ENCODE data around the gene LYZL1. TPM values are rescaled to one million over a fixed set of nuclear protein-coding genes. Genes with fewer than 3 reads are reported as not detected.
A peak's percentile ranks its signal among the peaks of the same experiment; 100 is the strongest.
"Not testable (repeated sequence)": the region's sequence is repeated elsewhere in the genome, so short reads cannot be mapped to it uniquely, and the experiment has no call there.

The LYZL1 gene
- total and polyA plus RNA-seq, 2 donors (not counting 1 experiment from before 2014, with no cell fraction given) = not detected

GRCh38 chr10:29317423-29318021 is 28.7 kb downstream of the LYZL1 start:
- H2AFZ ChIP-seq (ENCODE audit: insufficient read depth, low read depth, low read length, poor library complexity, severe bottlenecking) = no peak overlapping the region
- no peak for ATAC-seq (ENCODE audit: low read depth)
- no peaks in the 10 kb centered on the region for H3K79me2 ChIP-seq (ENCODE audit: control insufficient read depth, insufficient read depth, low read length)
- intact Hi-C loops (cut with micrococcal nuclease) = no loop called here
- Mint-ChIP-seq H3K27ac (no peak overlapping the region), H3K4me1 (no peaks in the 10 kb centered on the region), H3K4me3 (no peak overlapping the region), H3K9me3 (ENCODE audit: insufficient read depth) (no peaks in the 10 kb centered on the region), H3K27me3 (peaks cover 37% of the 10 kb centered on the region)
- no peak overlapping the region for H3K27ac ChIP-seq (ENCODE audit: low read length in 2 of 2)
- no peak overlapping the region for H3K4me2 ChIP-seq (replicated peaks; ENCODE audit: low read depth, low read length, poor library complexity, severe bottlenecking)
- H3K9ac ChIP-seq (ENCODE audit: low read length) = no peak overlapping the region
- WGBS (ENCODE audit: insufficient coverage) = 100% methylated on average over 1 of the region's 5 CpGs
- no peaks in the 10 kb centered on the region for H3K4me1 ChIP-seq (ENCODE audit: control insufficient read depth in 2 of 2, insufficient read depth in 2 of 2, low read length in 2 of 2)
- POLR2A ChIA-PET = no interaction called here
- TF ChIP-seq EZH2 (IDR thresholded peaks at IDR 0.05; ENCODE audit: borderline replicate concordance, insufficient read depth, low read depth, low read length, poor library complexity, severe bottlenecking) = no peak
- TF ChIP-seq, protein P1, sequence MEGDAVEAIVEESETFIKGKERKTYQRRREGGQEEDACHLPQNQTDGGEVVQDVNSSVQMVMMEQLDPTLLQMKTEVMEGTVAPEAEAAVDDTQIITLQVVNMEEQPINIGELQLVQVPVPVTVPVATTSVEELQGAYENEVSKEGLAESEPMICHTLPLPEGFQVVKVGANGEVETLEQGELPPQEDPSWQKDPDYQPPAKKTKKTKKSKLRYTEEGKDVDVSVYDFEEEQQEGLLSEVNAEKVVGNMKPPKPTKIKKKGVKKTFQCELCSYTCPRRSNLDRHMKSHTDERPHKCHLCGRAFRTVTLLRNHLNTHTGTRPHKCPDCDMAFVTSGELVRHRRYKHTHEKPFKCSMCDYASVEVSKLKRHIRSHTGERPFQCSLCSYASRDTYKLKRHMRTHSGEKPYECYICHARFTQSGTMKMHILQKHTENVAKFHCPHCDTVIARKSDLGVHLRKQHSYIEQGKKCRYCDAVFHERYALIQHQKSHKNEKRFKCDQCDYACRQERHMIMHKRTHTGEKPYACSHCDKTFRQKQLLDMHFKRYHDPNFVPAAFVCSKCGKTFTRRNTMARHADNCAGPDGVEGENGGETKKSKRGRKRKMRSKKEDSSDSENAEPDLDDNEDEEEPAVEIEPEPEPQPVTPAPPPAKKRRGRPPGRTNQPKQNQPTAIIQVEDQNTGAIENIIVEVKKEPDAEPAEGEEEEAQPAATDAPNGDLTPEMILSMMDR (IDR thresholded peaks at IDR 0.05) = no peak
- H3K27me3 ChIP-seq (replicated peaks in 1 of 4; ENCODE audit: control extremely low read depth in 1 of 4, control insufficient read depth in 3 of 4, insufficient read depth in 4 of 4, low read length in 3 of 4) = no peaks in the 10 kb centered on the region
- no peaks in the 10 kb centered on the region for H3K9me3 ChIP-seq (ENCODE audit: control extremely low read depth in 1 of 3, control insufficient read depth in 2 of 3, insufficient read depth in 1 of 3, low read length in 2 of 3)
- no peaks in the 10 kb centered on the region for H3K36me3 ChIP-seq (replicated peaks in 1 of 2; ENCODE audit: control extremely low read depth in 1 of 2, control insufficient read depth in 1 of 2, extremely low read depth in 1 of 2, insufficient read depth in 2 of 2, low read length in 1 of 2)
- no peak for DNase-seq
- H4K20me1 ChIP-seq (ENCODE audit: control insufficient read depth, insufficient read depth, low read length, poor library complexity, severe bottlenecking) = no peaks in the 10 kb centered on the region
- H3K4me3 ChIP-seq (ENCODE audit: control extremely low read depth in 1 of 5, extremely low read depth in 1 of 5, insufficient read depth in 1 of 5, low read depth in 2 of 5, low read length in 4 of 5) = no peak overlapping the region
- CTCF ChIA-PET = interaction anchor here (0.7 to 1.0 kb wide), 2 partner anchors 13 to 75 kb away, joined by 3 to 4 read pairs; no protein-coding TSS in a partner anchor

- H3K9me3 ChIP-seq (ENCODE audit: control extremely low read depth in 1 of 3, control insufficient read depth in 2 of 3, insufficient read depth in 1 of 3, low read length in 2 of 3); intact Hi-C loops (cut with micrococcal nuclease); H3K4me2 ChIP-seq (replicated peaks; ENCODE audit: low read depth, low read length, poor library complexity, severe bottlenecking); H4K20me1 ChIP-seq (ENCODE audit: control insufficient read depth, insufficient read depth, low read length, poor library complexity, severe bottlenecking); H3K4me1 ChIP-seq (ENCODE audit: control insufficient read depth in 2 of 2, insufficient read depth in 2 of 2, low read length in 2 of 2); H3K4me1 Mint-ChIP-seq; H3K4me3 Mint-ChIP-seq; H3K9ac ChIP-seq (ENCODE audit: low read length); H3K79me2 ChIP-seq (ENCODE audit: control insufficient read depth, insufficient read depth, low read length); H3K9me3 Mint-ChIP-seq (ENCODE audit: insufficient read depth); H3K27me3 ChIP-seq (replicated peaks in 1 of 4; ENCODE audit: control extremely low read depth in 1 of 4, control insufficient read depth in 3 of 4, insufficient read depth in 4 of 4, low read length in 3 of 4); DNase-seq; H3K4me3 ChIP-seq (ENCODE audit: control extremely low read depth in 1 of 5, extremely low read depth in 1 of 5, insufficient read depth in 1 of 5, low read depth in 2 of 5, low read length in 4 of 5); H3K36me3 ChIP-seq (replicated peaks in 1 of 2; ENCODE audit: control extremely low read depth in 1 of 2, control insufficient read depth in 1 of 2, extremely low read depth in 1 of 2, insufficient read depth in 2 of 2, low read length in 1 of 2); H3K27ac ChIP-seq (ENCODE audit: low read length in 2 of 2); H3K27ac Mint-ChIP-seq; ATAC-seq (ENCODE audit: low read depth): not testable (repeated sequence)
- H3K27me3 Mint-ChIP-seq = peaks cover 39% of the 10 kb centered on the region
- ChIA-PET CTCF (interaction anchor here (0.7 kb wide), 1 partner anchor 74 kb away, joined by 3 read pairs; no protein-coding TSS in a partner anchor), POLR2A (interaction anchor here (0.6 kb wide), 1 partner anchor 43 kb away, joined by 4 read pairs; no protein-coding TSS in a partner anchor)
- peak overlapping the region; percentile 42 for H2AFZ ChIP-seq (ENCODE audit: insufficient read depth, low read depth, low read length, poor library complexity, severe bottlenecking)
- 10% methylated on average over 11 of the region's 22 CpGs for WGBS (ENCODE audit: insufficient coverage)
These were observed 29.5 kb downstream of the LYZL1 start for GRCh38 chr10:29318141-29319071.

Data from B cell (primary cell).